Lower lobe of right lung (tissue), 2 donors: ENCODE data around the gene KRT10. TPM values are rescaled to one million over a fixed set of nuclear protein-coding genes. Genes with fewer than 3 reads are reported as not detected.

Experiments used
- ATAC-seq, 2 donors: fragments of 200-7000 bp; cut with Tn5 transposase; one replicate each; pipeline ENCODE4 v1.9.1; 2020 to 2022; ENCODE audit warnings: mild to moderate bottlenecking in 2 of 2, moderate library complexity in 2 of 2
- DNase-seq: peaks from one replicate; pipeline ENCODE4 v3.0.0-alpha.2; 2020
- H3K27ac ChIP-seq: fragments of 200-600 bp; one replicate; pipeline ENCODE4 v1.8.0; 2022
- H3K27me3 ChIP-seq: fragments of 200-600 bp; one replicate; pipeline ENCODE4 v1.8.0; 2022; ENCODE audit warnings: low read depth
- H3K36me3 ChIP-seq: fragments of 200-600 bp; one replicate; pipeline ENCODE4 v1.8.0; 2022; ENCODE audit warnings: mild to moderate bottlenecking
- H3K4me1 ChIP-seq: fragments of 200-600 bp; one replicate; pipeline ENCODE4 v1.8.0; 2022
- H3K4me3 ChIP-seq: fragments of 200-600 bp; one replicate; pipeline ENCODE4 v1.8.0; 2022; ENCODE audit warnings: mild to moderate bottlenecking
- H3K9me3 ChIP-seq: fragments of 200-600 bp; one replicate; pipeline ENCODE4 v1.8.0; 2022
- intact Hi-C: fragments of 100-400 bp; cut with DNase I; formaldehyde crosslinking; loops from one replicate; pipeline ENCODE4 v1.11.0; 2022
- total RNA-seq: library from RNA; stranded (reverse); fragmentation: NEBNext Ultra II Directional; extraction: Animal tissue kit (Norgen Biotek cat#: 25700); gene quantifications from one replicate; pipeline ENCODE4 v1.2.1, GENCODE V29; 2021
- TF ChIP-seq, protein P1 (sequence below): fragments of 200-600 bp; IDR thresholded peaks from one replicate; pipeline ENCODE4 v1.8.0; 2022; ENCODE audit warnings: antibody characterized with exemption, mild to moderate bottlenecking
- donor health status: DM: no; HTN: yes; CAD: no; lungs with severe emphysema.

Gene KRT10
- total RNA-seq, 1 donor from 2014 or later: 31.7 TPM

- no peak overlapping the region for H3K27ac ChIP-seq
- DNase-seq (no peak), ATAC-seq (no peak)
- TF ChIP-seq, protein P1, sequence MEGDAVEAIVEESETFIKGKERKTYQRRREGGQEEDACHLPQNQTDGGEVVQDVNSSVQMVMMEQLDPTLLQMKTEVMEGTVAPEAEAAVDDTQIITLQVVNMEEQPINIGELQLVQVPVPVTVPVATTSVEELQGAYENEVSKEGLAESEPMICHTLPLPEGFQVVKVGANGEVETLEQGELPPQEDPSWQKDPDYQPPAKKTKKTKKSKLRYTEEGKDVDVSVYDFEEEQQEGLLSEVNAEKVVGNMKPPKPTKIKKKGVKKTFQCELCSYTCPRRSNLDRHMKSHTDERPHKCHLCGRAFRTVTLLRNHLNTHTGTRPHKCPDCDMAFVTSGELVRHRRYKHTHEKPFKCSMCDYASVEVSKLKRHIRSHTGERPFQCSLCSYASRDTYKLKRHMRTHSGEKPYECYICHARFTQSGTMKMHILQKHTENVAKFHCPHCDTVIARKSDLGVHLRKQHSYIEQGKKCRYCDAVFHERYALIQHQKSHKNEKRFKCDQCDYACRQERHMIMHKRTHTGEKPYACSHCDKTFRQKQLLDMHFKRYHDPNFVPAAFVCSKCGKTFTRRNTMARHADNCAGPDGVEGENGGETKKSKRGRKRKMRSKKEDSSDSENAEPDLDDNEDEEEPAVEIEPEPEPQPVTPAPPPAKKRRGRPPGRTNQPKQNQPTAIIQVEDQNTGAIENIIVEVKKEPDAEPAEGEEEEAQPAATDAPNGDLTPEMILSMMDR: no peak
- intact Hi-C loops: no loop called here
- no peaks in the 10 kb centered on the region for H3K9me3 ChIP-seq
- no peaks in the 10 kb centered on the region for H3K36me3 ChIP-seq
- peaks cover 19% of the 10 kb centered on the region for H3K27me3 ChIP-seq
- H3K4me1 ChIP-seq: no peaks in the 10 kb centered on the region
- no peak overlapping the region for H3K4me3 ChIP-seq
These were observed 21.3 kb downstream of the KRT10 start for GRCh38 chr17:40801157-40801556.

GRCh38 chr17:40800381-40800780, 22.0 kb downstream of the KRT10 start:
- TF ChIP-seq, protein P1: no peak
- peaks cover 13% of the 10 kb centered on the region for H3K27me3 ChIP-seq
- intact Hi-C loops: no loop called here
- no peak for DNase-seq
- H3K4me3 ChIP-seq: no peak overlapping the region
- no peaks in the 10 kb centered on the region for H3K36me3 ChIP-seq
- no peak for ATAC-seq
- H3K4me1 ChIP-seq: no peaks in the 10 kb centered on the region
- no peak overlapping the region for H3K27ac ChIP-seq
- no peaks in the 10 kb centered on the region for H3K9me3 ChIP-seq

GRCh38 chr17:40799859-40800258, 22.6 kb downstream of the KRT10 start, which contains the start of gene KRT28:
TSS of gene KRT28 (minus strand) at chr17:40799959. CDS start at chr17:40799893, 66 bp downstream.
- DNase-seq: no peak
- Histone ChIP-seq H3K27ac (no peak within 1 kb of the TSS), H3K4me1 (no peaks in the 10 kb centered on the region), H3K27me3 (peaks cover 12% of the 10 kb centered on the region), H3K36me3 (no peaks in the 10 kb centered on the region), H3K4me3 (no peak within 1 kb of the TSS), H3K9me3 (no peaks in the 10 kb centered on the region)
- intact Hi-C loops: no loop called here
- ATAC-seq: no peak
- TF ChIP-seq, protein P1: no peak

GRCh38 chr17:40796846-40797245, 25.6 kb downstream of the KRT10 start:
- intact Hi-C loops: no loop called here
- Histone ChIP-seq H3K4me1 (no peaks in the 10 kb centered on the region), H3K4me3 (no peak overlapping the region), H3K27me3 (peaks cover 8% of the 10 kb centered on the region), H3K9me3 (no peaks in the 10 kb centered on the region), H3K36me3 (no peaks in the 10 kb centered on the region), H3K27ac (no peak overlapping the region)
- DNase-seq (no peak), ATAC-seq (no peak)
- TF ChIP-seq, protein P1: no peak

DNA sequence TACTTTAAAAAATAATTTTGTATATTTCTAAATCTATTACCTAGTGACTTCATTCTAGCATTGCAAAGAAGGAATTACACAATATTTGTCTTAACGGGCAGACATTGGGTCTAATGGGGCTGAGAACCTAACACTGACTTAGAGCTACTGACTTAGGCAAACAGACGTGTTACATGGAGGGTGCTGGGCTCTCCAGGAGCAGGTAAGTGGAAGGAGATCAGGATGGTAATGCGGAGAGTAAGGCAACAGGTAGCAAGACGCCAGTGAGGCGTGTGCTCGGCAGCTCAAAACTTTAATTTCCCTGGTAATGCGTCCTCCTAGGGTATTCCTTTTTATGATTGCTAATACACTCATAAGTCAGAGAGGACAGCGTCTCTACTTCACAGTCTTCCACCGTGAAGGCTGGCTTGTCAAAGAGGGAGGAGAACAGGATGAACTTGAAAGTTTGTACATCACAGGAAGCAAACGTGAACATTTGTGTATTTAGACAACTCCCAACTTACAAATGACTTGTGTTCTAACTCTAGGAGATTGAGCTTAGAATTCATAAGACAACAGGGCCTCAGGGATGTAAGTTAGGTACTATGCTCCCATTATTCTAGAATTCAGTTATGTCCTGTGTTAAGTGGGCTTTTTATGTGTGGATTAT, 27.3 kb downstream of the KRT10 start:
- Histone ChIP-seq H3K4me3 (no peak overlapping the region), H3K27ac (no peak overlapping the region), H3K9me3 (no peaks in the 10 kb centered on the region), H3K36me3 (no peaks in the 10 kb centered on the region), H3K27me3 (peaks cover 8% of the 10 kb centered on the region), H3K4me1 (no peaks in the 10 kb centered on the region)
- intact Hi-C loops: no loop called here
- TF ChIP-seq, protein P1: no peak
- ATAC-seq (peak; percentile 62 to 83), DNase-seq (no peak)
